Stimulated activated CD8-positive, alpha-beta memory T cell treated with anti-CD3 and anti-CD28 coated beads, Interleukin-4, amount 100 ng/mL, for 48 hours (primary cell): Measurements from ENCODE around the gene NUCB1.
A peak's percentile ranks its signal among the peaks of the same experiment; 100 is the strongest.

Experiments
- DNase-seq: peaks from one replicate; pipeline ENCODE4 v3.0.0-alpha.2; 2020

NUCB1 gene

DNA sequence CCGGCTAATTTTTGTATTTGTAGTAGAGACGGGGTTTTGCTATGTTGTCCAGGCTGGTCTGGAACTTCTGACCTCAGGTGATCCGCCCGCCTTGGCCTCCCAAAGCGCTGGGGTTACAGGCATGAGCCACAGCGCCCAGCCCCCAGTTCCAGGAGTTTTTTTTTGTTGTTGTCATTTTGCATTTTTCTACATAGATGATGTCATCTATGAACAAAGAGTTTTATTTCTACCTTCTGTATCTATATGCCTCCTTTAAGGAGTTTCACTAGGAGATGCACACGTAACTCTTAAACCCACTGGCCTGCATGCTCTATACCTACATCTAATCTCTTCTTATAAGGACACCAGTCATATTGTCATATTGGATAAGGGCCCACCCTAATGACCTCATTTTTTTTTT lies 38.1 kb downstream of the NUCB1 start:
- no peak for DNase-seq

GRCh38 chr19:48940902-48941301 lies 40.8 kb downstream of the NUCB1 start:
- no peak for DNase-seq

GRCh38 chr19:48943081-48943480 lies 43.0 kb downstream of the NUCB1 start:
- DNase-seq = no peak

DNA sequence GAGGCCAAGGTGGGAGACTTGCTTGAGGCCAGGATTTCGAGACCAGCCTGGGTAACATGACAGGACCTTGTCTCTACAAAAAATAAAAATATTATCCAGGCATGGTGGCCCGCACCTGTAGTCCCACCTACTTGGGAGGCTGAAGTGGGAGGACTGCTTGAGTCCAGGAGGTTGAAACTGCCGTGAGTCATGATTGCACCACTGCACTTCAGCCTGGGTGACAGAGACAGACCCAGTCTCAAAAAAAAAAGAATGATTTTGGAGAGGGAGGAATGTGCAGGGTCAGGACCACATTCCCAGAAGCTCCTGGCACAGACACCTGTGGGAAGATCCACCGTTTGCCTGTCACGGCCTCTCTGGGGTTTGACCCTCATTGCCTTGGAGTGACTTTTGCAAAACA lies 45.3 kb downstream of the NUCB1 start:
- no peak for DNase-seq

DNA sequence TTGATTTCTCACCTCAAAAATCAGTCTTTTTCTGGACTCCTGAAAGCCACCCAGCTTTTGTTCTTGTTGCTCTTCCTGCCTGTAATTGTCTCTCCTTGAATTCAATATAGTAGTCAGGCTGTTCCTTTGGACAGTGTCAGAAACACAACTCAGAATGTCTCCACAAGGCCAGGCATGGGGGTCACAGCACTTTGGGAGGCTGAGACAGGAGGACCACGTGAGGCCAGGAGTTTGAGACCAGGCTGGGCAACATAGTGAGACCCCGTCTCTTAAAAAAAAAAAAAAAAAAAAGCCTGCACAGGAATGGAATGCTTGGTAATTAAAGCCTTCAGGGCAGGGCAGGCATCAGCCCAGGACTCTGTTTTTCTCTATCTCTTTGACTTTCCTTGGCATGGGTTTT lies 45.7 kb downstream of the NUCB1 start:
- no peak for DNase-seq

DNA sequence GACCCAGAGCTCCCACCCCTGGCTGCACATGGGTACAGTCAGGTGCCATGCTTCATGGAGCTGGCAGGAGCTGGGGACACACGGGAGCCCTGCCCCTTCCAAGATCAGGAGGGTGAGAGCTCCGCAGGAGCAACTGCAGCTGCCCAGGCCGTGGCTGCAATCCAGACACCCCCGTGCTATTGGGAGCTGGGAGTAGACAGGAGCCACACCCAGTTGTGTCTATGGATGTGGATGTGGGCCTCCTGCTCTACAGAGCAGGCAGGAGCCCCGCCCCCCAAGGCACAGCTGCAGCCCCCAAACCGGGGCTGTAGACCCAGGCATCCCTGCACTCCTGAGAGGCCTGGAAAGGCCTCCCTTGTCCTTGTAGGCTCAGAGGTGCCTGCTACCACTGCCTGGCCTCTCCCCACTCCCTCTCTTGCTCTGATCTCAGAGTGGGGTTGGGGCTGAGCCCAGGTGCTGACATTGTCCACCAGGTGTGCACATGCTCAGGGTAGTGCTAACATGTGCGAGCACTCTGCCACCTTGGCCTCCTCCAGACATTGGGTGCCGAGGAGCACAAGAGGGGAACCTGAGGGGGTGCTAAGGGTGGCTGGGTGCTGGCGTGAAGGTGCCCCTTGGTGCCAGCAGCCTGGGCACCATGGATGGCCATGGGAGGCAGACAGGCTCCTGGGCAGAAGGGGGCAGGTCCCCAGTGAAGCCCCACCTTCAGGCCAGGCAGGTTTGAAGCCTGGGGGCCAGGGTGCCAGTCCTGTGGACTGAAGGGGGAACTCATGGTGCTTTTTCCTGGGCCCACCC lies 46.5 kb downstream of the NUCB1 start:
- no peak for DNase-seq

DNA sequence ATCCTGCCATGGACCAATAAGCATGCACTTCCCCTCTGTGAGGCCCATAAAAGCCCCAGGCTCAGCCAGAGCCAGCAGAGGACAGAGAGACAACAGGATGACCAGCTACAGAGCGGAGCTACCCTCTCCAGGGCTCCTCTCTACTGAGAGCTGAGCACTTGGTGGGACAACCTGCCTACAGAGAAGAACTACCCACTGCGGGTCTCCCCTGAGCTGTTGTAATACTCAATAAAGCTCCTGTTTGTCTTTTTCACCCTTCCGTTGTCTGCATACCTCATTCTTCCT lies 47.1 kb downstream of the NUCB1 start:
- no peak for DNase-seq

DNA sequence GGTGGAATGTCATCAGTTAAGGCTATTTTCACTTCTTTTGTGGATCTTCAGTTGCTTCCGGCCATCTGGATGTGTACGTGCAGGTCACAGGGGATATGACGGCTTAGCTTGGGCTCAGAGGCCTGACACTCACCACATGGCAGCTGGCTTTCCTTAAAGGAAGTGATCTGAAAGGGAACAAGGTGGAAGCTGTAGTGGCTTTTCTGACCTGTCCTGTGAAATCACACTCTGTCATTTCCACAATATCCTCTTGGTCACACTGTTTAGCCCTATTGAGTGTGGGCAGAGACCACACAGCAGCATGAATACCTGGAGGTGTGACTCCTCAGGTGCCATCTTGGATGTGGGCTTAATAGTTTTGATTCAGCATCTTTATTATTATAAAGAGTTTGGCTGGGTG lies 50.0 kb downstream of the NUCB1 start:
- no peak for DNase-seq

- DNase-seq = no peak
These were observed 50.9 kb downstream of the NUCB1 start for GRCh38 chr19:48950830-48951519.

DNA sequence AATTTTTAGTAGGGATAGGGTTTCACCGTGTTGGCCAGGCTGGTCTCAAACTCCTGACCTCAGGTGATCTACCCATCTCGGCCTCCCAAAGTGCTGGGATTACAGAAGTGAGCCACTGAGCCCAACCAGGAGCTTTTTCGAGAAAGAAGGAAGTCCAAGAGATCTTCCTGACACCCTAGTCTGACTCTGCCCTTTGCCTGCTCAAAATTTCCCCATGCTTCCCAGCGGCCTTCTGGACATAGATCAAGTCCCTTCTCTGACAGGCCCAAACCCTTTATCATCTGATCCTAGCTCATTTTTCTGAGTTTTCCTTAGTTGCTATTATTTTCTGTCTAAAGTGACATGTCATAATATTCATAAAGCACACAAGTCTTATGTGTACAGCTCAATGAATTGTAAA lies 53.0 kb downstream of the NUCB1 start:
- DNase-seq = no peak

- DNase-seq = no peak
These were observed 54.0 kb downstream of the NUCB1 start for GRCh38 chr19:48953990-48954594.

GRCh38 chr19:48954595-48955307 lies 54.6 kb downstream of the NUCB1 start, which contains the start of gene BAX:
TSS of gene BAX (plus strand) at chr19:48954875. CDS start at chr19:48954929, 54 bp downstream.
- DNase-seq = peak; percentile 98

DNA sequence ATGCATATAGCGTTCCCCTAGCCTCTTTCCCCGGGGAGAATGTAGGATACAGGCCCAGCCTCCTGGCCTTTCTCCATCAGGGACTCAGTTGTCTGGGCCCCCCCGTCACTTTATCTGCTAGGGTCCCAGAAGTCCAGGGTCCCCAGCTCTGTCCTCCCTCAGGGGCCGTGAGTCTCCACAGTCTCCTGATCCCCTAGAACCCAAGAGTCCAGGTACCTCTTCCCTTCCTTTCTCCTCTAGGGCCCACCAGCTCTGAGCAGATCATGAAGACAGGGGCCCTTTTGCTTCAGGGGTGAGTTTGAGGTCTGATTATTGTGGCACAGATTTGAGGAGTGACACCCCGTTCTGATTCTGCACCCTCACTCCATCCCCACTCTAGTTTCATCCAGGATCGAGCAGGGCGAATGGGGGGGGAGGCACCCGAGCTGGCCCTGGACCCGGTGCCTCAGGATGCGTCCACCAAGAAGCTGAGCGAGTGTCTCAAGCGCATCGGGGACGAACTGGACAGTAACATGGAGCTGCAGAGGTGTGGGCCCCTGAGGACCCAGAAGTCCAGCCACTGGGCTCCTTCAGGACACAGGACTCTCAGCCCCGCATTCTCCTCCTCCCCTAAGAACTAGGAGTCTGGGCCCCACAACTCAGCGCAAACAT lies 55.3 kb downstream of the NUCB1 start:
- DNase-seq = no peak

- DNase-seq = no peak
These were observed 57.9 kb downstream of the NUCB1 start for GRCh38 chr19:48958006-48958405.

GRCh38 chr19:48959341-48960239 lies 59.5 kb downstream of the NUCB1 start:
- no peak for DNase-seq

GRCh38 chr19:48961051-48961649 lies 61.0 kb downstream of the NUCB1 start:
- no peak for DNase-seq

- DNase-seq = no peak
These were observed 61.5 kb downstream of the NUCB1 start for GRCh38 chr19:48961673-48962028.

GRCh38 chr19:48962029-48962848 lies 62.1 kb downstream of the NUCB1 start:
- peak; percentile 63 for DNase-seq

DNA sequence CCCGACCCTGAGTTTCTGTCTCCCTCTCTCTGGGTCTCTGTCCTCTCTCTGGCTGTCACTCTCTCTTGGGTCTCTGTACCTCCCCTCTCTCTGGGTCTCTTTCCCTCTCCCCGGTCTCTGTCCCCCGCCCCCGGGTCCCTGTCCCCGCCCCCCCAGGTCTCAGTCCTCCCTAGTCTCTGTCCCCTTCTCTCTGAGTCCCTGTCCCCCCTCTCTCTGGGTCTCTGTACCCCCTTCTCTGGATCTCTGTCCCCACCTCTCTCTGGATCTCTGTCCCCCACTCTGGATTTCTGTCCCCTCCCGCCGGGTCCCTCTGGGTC lies 62.7 kb downstream of the NUCB1 start:
- DNase-seq = no peak

GRCh38 chr19:48963371-48964204 lies 63.5 kb downstream of the NUCB1 start:
- DNase-seq = peak; percentile 87
